Ovary (tissue), 3 donors: ENCODE results near the gene PEAK1.
A peak's percentile ranks its signal among the peaks of the same experiment; 100 is the strongest.

Source experiments
- CTCF ChIP-seq, 3 donors: fragments of 450-650 bp in 2 of 3; fragments of 200-600 bp in 1 of 3; IDR thresholded peaks; one replicate each; pipeline versions ENCODE4 v1.5.1 to v1.8.0; 2016 to 2022; ENCODE audit warnings: antibody characterized with exemption in 3 of 3, mild to moderate bottlenecking in 1 of 3
- EP300 ChIP-seq: sonication (generic); formaldehyde crosslinking; IDR thresholded peaks from one replicate; pipeline ENCODE4 v1.6.1; 2017; ENCODE audit warnings: antibody characterized with exemption
- POLR2A ChIP-seq: fragments of 450-650 bp; IDR thresholded peaks from one replicate; pipeline ENCODE4 v1.6.1; 2017; ENCODE audit warnings: antibody characterized with exemption, mild to moderate bottlenecking, moderate library complexity
- donor health status: DM: no; HTN: no; CAD: no.

- no peak for TF ChIP-seq POLR2A
- peak; percentile 52 to 71 (median 53) for TF ChIP-seq CTCF (IDR thresholded peaks at IDR 0.05)
- no peak for TF ChIP-seq EP300
Measured at GRCh38 chr15:77118882-77119321, 301.0 kb downstream of the PEAK1 start.
